Stimulated activated CD8-positive, alpha-beta memory T cell treated with anti-CD3 and anti-CD28 coated beads, Interleukin-12 subunit alpha, Interleukin-12 subunit beta, amount 100 ng/mL, for 24 hours (primary cell): ENCODE measurements around the gene FOXD4L6.
"Not testable (repeated sequence)": the region's sequence is repeated elsewhere in the genome, so short reads cannot be mapped to it uniquely, and the experiment has no call there.

ENCODE experiments used
- DNase-seq: peaks from one replicate; pipeline ENCODE4 v3.0.0-alpha.2; 2020; ENCODE audit errors: extremely low read depth

The FOXD4L6 gene

GRCh38 chr9:41100508-41100907, 28.0 kb downstream of the FOXD4L6 start:
- not testable (repeated sequence) for DNase-seq

DNA sequence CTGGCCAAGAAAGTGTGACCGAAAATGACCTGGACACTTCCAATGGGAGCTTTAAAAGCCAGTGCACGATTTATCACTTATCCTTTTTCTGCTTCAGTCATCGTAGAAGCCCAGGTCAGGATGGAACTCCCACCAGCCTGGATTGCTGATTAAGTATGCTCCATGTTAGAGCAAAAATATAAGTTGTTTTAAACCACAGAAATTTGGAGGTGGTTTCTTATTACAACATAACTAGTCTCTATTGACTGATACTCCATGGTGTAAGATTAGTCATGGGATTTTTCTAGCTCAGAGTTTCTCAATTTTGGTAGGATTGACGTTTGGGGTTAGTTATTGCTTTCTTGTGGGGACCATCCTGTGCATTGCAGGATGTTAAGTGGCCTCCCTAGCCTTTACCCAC, 29.7 kb downstream of the FOXD4L6 start:
- DNase-seq: not testable (repeated sequence)

DNA sequence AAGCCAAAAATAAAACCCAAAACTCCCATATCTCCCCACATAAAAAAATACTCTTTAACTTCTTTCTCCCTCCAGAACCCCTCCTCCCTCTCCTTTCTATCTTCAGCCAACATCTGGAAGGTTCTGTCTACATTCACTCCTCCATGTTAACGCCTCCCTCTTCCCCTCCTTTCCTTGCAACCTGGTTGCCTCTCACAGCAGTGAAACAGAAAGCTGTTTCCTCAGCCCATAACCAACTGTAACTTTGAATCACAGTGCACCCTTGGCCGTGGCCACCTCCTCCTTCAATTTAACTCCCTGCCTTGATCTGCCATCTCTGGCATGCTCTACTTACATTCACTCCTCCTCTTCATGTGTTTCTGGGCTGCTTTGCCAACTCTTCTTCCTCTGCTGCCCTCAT, 33.4 kb downstream of the FOXD4L6 start:
- not testable (repeated sequence) for DNase-seq

DNA sequence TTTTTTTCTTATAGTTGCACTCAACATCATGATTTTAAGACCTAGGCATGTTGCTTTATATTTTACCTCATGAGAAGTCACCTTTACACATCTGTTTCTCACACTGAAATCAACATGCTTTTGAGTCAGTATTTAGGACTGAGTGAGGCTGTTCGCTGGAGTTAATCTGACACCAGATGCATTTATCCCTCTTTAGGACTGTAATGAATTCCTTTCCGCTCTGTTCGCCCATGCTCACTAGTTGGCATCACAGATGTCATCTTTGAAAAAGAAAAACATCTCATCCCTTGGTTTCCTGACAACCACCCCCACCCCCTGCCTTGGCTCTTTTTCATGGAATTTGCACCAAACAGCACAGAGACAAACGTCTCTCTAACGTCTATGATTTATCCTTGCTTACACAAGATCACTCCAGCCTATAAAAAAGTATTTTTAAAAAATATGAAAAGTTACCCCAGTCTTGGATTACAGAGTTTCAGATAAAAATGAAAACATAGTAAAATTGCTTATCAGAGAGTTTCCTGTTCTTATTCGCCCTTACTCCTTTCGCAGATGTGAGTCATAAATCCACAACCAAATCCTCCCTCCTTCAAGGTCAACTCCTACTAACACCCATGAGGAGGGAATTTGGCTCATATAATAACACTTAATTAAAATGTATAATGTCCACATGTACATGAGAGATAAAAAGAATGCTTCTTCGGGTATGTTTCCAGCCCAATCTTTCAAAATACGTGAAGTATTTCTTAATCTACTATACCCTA, 34.3 kb downstream of the FOXD4L6 start:
- not testable (repeated sequence) for DNase-seq

DNA sequence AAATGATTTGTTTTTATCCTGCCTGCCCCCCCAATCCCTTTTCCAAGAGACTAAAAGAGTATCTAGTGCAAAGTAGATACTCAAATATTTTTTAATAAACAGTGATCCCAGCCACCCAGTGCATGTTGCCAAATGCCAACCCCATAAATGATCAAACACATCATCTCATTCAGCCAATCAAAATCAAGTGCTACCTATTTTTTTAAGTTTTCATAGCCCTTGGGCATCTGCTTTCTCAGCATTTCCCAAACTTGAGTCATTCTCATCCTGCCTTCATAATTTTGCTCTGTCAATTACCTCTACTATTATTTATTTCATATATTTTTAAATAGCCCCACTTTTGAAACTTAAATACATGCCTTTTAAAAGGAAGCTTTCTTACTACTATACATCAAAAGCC, 37.6 kb downstream of the FOXD4L6 start:
- not testable (repeated sequence) for DNase-seq

GRCh38 chr9:41090386-41090785, 38.1 kb downstream of the FOXD4L6 start:
- DNase-seq: not testable (repeated sequence)

DNA sequence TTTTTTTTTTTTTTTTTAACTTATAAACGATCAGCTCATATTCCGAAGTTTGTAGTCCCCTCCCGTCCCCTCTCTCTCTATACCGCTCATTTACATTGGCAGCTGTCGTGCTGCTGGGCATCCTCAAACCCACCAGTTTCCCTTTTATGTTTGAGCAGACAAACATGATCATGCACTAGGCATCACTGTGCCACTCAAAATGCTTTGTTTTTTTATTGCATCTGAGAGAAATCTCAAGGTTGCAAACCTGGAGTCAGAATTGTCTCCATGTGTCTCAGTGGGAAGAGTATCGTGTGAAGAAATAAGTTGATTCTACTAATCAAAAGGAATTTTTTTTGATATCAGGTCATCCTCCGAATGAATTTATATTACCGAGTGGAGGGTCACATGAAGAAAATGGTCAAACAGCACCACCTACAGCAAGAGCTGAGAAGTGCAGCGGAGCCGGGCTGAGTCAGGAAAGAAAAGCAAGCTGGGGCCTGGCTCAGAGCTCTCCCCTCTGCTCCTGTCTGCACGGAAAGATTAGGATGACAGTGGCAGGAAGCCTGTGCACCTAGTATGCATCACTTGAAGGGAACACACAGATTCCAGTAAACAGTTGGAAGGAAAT, 39.9 kb downstream of the FOXD4L6 start:
- not testable (repeated sequence) for DNase-seq

DNA sequence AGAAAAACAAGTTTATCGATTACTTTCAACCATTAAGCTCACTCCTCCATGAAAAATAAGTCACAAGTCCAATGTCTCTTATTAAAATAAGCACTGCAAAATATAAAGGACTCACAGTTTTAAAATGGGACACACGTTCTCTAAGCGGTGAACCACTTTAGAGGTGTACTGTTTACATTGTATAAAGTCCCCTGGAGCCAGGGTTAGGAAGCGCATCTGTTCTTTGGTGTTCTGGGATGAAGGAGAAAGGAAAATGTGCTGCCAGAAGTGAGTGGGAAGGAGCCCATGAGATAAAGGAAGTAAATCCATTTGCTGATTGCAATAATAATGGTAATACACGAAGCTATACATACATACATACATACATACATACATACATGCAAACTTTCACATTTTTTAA, 40.6 kb downstream of the FOXD4L6 start:
- DNase-seq: not testable (repeated sequence)

GRCh38 chr9:41087157-41087780, 41.2 kb downstream of the FOXD4L6 start:
- DNase-seq: not testable (repeated sequence)

DNA sequence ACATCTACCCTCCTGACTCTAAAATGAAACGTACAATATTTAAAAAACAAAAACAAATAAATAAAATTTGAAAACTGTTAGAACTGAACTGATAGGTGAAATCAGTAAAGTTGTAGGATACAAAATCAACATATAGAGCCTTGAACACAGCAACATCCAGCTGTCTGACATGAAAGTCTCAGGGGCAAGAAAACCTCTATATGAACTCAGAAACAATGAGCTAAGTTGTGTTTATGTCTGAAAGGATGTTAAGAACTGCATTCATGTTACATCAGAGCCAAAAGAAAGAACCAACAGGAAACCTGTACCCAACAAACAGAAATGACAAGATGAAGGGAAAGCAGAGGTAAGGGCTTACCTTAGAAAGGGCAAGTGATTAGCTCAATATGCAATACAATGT, 41.8 kb downstream of the FOXD4L6 start:
- DNase-seq: not testable (repeated sequence)

DNA sequence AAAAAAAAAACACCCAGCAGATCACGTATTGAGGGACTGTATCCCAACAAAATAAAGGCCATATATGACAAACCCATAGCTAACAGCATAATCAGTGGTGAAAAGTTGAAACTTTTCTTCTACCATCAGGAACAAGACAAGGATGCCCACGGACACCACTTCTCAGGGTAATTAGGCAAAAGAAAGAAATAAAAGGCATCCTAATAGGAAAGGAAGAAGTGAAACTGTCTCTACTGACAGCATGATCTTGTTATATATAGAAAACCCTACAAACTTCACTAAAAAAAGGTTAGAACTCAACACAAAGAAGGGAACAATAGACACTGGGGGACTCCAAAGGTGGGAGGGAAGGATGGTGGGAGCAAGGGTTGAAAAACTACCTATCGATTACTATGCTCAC, 42.3 kb downstream of the FOXD4L6 start:
- DNase-seq: not testable (repeated sequence)

- not testable (repeated sequence) for DNase-seq
Observed at GRCh38 chr9:41082358-41082757, 46.1 kb downstream of the FOXD4L6 start.

DNA sequence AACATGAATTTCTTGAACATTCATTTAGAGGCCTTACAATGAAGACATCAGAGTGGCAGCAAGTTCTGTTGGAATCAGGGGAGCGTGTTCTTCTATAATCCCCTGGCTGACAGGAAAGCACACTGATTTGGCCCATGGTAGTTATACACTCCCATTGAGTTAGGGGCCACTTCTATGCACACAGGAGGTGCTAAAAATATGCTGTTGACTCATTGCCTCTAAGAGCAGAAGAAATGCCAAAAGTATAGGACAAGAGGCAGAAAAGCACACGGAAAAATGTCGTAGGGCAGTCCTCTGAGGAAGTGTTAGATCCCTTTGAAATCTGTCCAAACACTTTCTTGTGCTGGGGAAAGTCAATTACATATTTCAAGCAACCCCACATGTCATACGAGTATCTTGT, 49.0 kb downstream of the FOXD4L6 start:
- DNase-seq: not testable (repeated sequence)

DNA sequence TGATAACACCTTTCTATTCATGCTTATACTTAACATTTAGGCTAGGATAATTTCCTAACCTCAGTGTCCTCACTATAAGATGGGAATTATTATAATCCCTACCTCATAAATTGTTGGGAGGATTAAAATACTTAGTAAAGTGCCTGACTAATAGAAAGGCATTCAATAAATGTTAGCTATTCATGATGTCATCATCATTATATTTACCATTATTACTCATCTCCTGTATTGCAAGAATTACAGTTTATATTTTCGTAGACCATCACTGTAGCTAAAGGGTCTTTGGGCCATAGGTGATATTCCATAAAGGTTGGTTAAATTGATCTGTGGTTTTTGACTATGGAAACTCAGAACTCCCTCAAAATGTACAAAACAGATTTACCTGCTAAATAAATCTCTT, 50.9 kb downstream of the FOXD4L6 start:
- DNase-seq: not testable (repeated sequence)
